HG03442 (cell line): ENCODE results near the gene SOX12.
"Not testable (repeated sequence)": the region's sequence is repeated elsewhere in the genome, so short reads cannot be mapped to it uniquely, and the experiment has no call there.

ENCODE experiments used
- ATAC-seq: cut with Tn5 transposase; IDR thresholded peaks from one replicate; pipeline ENCODE4 v1.9.1; 2021; ENCODE audit warnings: mild to moderate bottlenecking, moderate library complexity; ENCODE audit not compliant: unreplicated experiment

Gene SOX12

GRCh38 chr20:362271-363254 is 37.2 kb downstream of the SOX12 start:
- no peak for ATAC-seq

GRCh38 chr20:363319-364078 is 38.1 kb downstream of the SOX12 start:
- no peak for ATAC-seq

- ATAC-seq: no peak
Measured at GRCh38 chr20:364905-365794, 39.8 kb downstream of the SOX12 start.

- no peak for ATAC-seq
Measured at GRCh38 chr20:366041-366718, 40.8 kb downstream of the SOX12 start.

- no peak for ATAC-seq
Measured at GRCh38 chr20:366719-367485, 41.5 kb downstream of the SOX12 start.

- ATAC-seq: no peak
Measured at GRCh38 chr20:367486-367887, 42.1 kb downstream of the SOX12 start.

GRCh38 chr20:368915-369314 is 43.6 kb downstream of the SOX12 start:
- ATAC-seq: no peak

- no peak for ATAC-seq
Measured at GRCh38 chr20:370151-370600, 44.8 kb downstream of the SOX12 start.

GRCh38 chr20:370977-371754 is 45.8 kb downstream of the SOX12 start:
- no peak for ATAC-seq

DNA sequence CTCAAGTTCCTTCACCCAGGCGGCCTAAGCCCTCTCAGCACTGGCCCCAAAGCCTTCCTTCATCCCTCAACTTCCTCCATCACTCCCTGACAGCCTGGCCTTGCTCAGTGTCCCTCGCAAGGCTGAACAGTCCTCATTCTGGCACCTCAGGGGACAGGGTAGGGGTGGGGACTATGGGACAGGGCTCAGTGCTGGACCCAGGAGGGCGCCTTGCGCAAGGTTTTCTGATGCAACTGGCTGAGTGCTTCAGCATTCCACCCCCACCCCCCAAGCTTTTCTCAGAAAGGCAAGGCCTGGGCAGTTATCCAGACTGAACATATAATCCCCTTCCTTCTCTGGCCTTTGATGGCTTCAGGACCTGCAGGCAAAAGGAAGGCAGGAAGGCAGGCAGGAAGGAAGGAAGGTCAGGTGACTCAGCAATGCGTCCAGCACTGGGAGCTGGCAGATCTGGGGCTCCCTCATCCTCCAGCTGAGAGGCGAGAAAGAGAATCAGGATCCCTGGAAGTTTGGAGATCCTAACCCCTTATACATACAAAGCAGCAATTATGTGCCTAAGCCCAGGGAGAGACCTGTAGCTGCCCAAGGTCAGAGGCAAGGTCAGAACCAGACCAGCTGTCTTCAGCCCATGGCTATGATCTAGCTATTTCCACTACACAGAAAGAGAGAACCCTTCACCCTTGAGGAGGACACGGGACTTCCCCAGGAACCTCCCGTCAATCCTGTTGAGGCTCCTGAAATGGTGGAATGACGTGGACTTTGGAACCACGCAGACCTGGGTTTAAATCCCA is 46.6 kb downstream of the SOX12 start:
- ATAC-seq: no peak

- ATAC-seq: not testable (repeated sequence)
Measured at GRCh38 chr20:372543-373082, 47.3 kb downstream of the SOX12 start.

DNA sequence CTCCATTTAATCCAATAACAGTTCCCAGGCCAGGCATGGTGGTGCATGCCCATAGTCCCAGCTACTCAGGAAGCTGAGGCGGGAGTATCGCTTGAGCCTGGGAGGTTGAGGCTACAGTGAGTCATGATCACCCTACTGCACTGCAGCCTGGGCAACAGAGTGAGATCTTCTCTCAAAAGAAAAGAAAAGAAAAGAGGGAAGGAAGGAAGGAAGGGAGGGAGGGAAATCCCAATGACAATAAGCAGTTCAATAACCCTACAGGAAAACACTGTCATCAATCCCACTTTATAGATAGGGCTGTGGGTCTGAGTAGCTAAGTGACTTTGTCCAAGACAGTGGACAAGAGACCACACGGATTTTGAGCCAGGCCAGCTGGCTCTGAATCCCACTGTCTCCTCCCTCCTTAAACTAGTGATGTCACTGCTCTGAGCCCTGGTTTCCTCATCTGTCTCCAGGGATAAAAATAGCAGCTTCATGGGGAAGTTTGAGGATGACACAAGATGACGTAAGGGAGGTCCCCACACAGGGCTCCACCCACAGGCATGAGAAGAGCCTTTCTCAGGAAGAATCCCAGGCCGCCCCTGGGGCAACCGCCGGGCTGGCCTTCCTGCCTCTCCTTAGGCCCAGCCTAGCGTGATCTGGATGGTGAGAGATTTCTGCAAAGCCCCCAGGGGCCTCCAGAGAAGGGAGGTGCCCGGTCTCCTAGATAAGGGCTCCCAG is 48.0 kb downstream of the SOX12 start:
- ATAC-seq: no peak

DNA sequence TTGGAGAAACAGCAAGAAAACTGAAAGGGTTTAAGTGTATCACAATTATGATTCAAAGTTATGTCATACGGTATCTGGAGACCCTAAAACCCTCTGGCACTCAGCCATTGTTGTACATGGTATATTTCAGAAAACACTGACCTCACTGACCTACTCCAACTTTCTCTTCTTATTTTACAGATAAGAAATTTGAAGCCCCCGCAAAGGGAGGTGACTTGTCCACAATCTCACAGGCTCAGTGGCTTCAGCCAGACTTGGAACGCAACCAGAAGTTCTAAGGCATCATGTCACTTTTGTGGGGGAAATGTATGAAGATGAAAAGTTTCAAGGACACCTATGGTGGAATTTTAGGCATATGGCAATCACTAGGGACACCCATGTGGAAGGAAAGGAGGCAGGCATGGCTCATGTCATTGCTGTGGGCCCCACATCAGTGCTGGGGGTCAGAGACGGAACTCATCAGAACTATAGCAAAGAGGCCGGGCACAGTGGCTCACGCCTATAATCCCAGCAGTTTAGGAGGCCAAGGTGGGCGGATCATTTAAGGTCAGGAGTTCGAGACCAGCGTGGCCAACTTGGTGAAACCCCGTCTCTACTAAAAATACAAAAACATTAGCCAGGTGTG is 50.0 kb downstream of the SOX12 start:
- ATAC-seq: no peak

DNA sequence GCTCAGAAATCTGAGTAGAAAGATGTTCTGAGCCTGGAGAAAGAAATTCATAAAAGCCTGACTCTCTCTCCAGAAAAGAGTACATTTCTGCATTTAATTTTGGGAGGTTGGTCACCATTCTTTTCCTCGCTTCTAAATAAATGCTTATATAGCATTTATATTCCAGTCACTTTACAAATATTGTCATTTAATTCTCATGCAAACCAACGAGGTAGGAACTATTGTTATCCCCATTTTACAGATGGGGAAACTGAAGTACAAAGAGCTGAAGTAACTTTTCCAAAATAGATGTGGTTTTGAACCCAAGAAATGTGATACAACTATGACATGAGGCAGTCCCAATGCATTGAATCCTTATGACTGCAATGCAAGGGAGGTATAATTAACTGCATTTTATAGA is 50.7 kb downstream of the SOX12 start:
- no peak for ATAC-seq

DNA sequence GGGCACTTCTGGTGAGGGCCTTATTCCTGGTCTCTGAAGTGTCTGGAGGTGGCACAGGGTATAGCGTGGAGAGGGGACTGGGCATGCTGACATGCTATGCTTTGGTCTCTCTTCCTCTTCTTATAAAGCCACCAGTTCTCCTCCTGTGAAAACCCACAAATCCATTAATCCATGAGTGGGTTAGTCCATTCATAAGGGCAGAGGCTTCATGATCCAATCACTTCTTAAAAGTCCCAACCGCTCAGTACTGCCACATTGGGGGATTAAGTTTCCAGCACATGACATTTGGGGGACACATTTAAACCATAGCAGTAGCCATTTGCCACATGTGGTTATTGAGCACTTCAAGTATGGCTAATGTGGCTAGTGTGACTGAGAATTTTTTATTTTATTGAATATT is 51.4 kb downstream of the SOX12 start:
- no peak for ATAC-seq

DNA sequence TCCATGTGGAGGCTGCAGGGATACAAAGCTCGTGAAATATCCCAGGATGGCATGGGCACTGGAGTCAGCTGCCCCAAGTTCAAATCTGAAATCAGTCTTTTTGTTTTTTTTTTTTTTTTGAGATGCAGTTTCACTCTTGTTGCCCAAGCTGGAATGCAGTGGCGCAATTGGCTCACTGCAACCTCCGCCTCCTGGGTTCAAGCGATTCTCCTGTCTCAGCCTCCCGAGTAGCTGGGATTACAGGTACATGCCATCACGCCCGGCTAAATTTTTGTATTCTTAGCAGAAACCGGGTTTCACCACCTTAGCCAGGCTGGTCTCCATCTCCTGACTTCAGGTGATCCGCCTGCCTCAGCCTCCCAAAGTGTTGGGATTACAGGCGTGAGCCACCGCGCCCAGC is 52.2 kb downstream of the SOX12 start:
- not testable (repeated sequence) for ATAC-seq

DNA sequence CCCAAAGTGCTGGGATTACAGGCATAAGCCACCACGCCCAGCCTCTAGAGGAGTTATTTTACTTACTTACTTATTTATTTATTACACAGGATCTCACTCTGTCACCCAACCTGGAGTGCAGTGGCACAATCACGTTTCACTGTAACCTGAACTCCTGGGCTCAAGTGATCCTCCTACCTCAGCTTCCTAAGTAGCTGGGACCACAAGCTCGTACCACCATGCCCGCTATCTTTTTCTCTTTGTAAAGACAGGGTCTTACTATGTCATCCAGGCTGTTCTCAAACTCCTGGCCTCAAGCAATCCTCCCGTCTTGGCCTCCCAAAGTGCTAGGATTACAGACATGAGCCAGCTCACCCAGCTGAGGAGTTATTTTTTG is 53.6 kb downstream of the SOX12 start:
- no peak for ATAC-seq
